ENCODE results near the gene DNASE2.

The DNASE2 gene

GRCh38 chr19:12888006-12888603, 6.9 kb upstream of the DNASE2 start:
- no peak for TF ChIP-seq CTCF (IDR thresholded peaks at IDR 0.05)
- H3K4me1 ChIP-seq (ENCODE audit: control insufficient read depth in 1 of 2, insufficient read depth in 1 of 2, low read depth in 1 of 2, low read length in 1 of 2), result peaks cover 42 to 48% of the 10 kb centered on the region in 2 experiments
- H3K27ac ChIP-seq, result no peak overlapping the region

GRCh38 chr19:12886969-12887747, 5.9 kb upstream of the DNASE2 start, which contains the start of gene KLF1:
TSS of gene KLF1 (minus strand) at chr19:12887201. CDS start at chr19:12887140, 61 bp downstream.
- H3K36me3 ChIP-seq, result no peaks in the 10 kb centered on the region
- peak within 1 kb of the TSS; percentile 95 for H3K27ac ChIP-seq
- H3K9me3 ChIP-seq, result no peaks in the 10 kb centered on the region
- no peak for TF ChIP-seq CTCF (IDR thresholded peaks at IDR 0.05)
- H3K27me3 ChIP-seq, result peaks cover 8% of the 10 kb centered on the region
- H3K4me1 ChIP-seq (ENCODE audit: control insufficient read depth in 1 of 2, insufficient read depth in 1 of 2, low read depth in 1 of 2, low read length in 1 of 2), result peaks cover 51 to 58% of the 10 kb centered on the region in 2 experiments
- peak within 1 kb of the TSS; percentile 54 to 71 for H3K4me3 ChIP-seq (ENCODE audit: low read depth in 1 of 2, low read length in 1 of 2)

More at GRCh38 chr19:12888006-12888603, 6.9 kb upstream of the DNASE2 start:
- H3K27me3 ChIP-seq, result peaks cover 8% of the 10 kb centered on the region
- H3K4me3 ChIP-seq (ENCODE audit: low read depth in 1 of 2, low read length in 1 of 2), result no peak overlapping the region
- H3K9me3 ChIP-seq, result no peaks in the 10 kb centered on the region
- H3K36me3 ChIP-seq, result peaks cover under 1% of the 10 kb centered on the region

GRCh38 chr19:12886651-12886968, 5.4 kb upstream of the DNASE2 start:
- TF ChIP-seq CTCF (IDR thresholded peaks at IDR 0.05), result no peak
- Histone ChIP-seq H3K4me1 (ENCODE audit: control insufficient read depth in 1 of 2, insufficient read depth in 1 of 2, low read depth in 1 of 2, low read length in 1 of 2) (peaks cover 52 to 58% of the 10 kb centered on the region in 2 experiments), H3K4me3 (ENCODE audit: low read depth in 1 of 2, low read length in 1 of 2) (no peak overlapping the region), H3K36me3 (no peaks in the 10 kb centered on the region), H3K9me3 (no peaks in the 10 kb centered on the region), H3K27me3 (peaks cover 8% of the 10 kb centered on the region), H3K27ac (no peak overlapping the region)

- Histone ChIP-seq H3K4me3 (ENCODE audit: low read depth in 1 of 2, low read length in 1 of 2) (peak overlapping the region; percentile 54 to 71), H3K4me1 (ENCODE audit: control insufficient read depth in 1 of 2, insufficient read depth in 1 of 2, low read depth in 1 of 2, low read length in 1 of 2) (peaks cover 51 to 56% of the 10 kb centered on the region in 2 experiments), H3K27ac (peak overlapping the region; percentile 95), H3K36me3 (no peaks in the 10 kb centered on the region), H3K27me3 (peaks cover 8% of the 10 kb centered on the region), H3K9me3 (no peaks in the 10 kb centered on the region)
- TF ChIP-seq CTCF (IDR thresholded peaks at IDR 0.05), result no peak
Measured at GRCh38 chr19:12885749-12886650, 4.8 kb upstream of the DNASE2 start.

- peak overlapping the region; percentile 54 to 71 for H3K4me3 ChIP-seq (ENCODE audit: low read depth in 1 of 2, low read length in 1 of 2)
- H3K27me3 ChIP-seq, result peaks cover 16% of the 10 kb centered on the region
- H3K4me1 ChIP-seq (ENCODE audit: control insufficient read depth in 1 of 2, insufficient read depth in 1 of 2, low read depth in 1 of 2, low read length in 1 of 2), result peaks cover 55% of the 10 kb centered on the region in 2 experiments
- TF ChIP-seq CTCF (IDR thresholded peaks at IDR 0.05), result peak; percentile 74
- H3K27ac ChIP-seq, result peak overlapping the region; percentile 95
- H3K36me3 ChIP-seq, result no peaks in the 10 kb centered on the region
- no peaks in the 10 kb centered on the region for H3K9me3 ChIP-seq
Measured at GRCh38 chr19:12884926-12885748, 3.9 kb upstream of the DNASE2 start.

Measured in neutrophil (primary cell).